ENCODE data around the gene UBE2D2. TPM values are rescaled to one million over a fixed set of nuclear protein-coding genes. Genes with fewer than 3 reads are reported as not detected.
A peak's percentile ranks its signal among the peaks of the same experiment; 100 is the strongest.

Gene UBE2D2
- total and polyA plus RNA-seq, 2 experiments from 2014 or later: 88.8 to 129 TPM

- peak overlapping the region; percentile 68 for H3K4me2 ChIP-seq (ENCODE audit: unreplicated experiment)
- peaks cover 25% of the 10 kb centered on the region for H3F3A ChIP-seq (ENCODE audit: insufficient read depth)
- no peaks in the 10 kb centered on the region for H3K9me3 ChIP-seq (ENCODE audit: low read depth)
- no peaks in the 10 kb centered on the region for H3K9me2 ChIP-seq (ENCODE audit: insufficient read depth)
- in situ Hi-C loops (cut with MboI): no loop called here
- H3K36me3 ChIP-seq (ENCODE audit: low read depth): no peaks in the 10 kb centered on the region
- H3K27me3 ChIP-seq (replicated peaks; ENCODE audit: insufficient read depth): no peaks in the 10 kb centered on the region
- WGBS, 2 experiments (ENCODE audit: low coverage in 1 of 2, low lambda C conversion rate in 2 of 2, missing lambda C conversion rate in 2 of 2): 0% methylated on average over 3 to 6 of the region's 6 CpGs
- peaks cover 35% of the 10 kb centered on the region for H3K4me1 ChIP-seq (ENCODE audit: insufficient read depth)
- H2AFZ ChIP-seq: no peak overlapping the region
- peaks cover 13% of the 10 kb centered on the region; the same call in 1 of the 2 replicates for H3K79me2 ChIP-seq (ENCODE audit: insufficient read depth)
- peak overlapping the region; percentile 99 for H3K27ac ChIP-seq
- TF ChIP-seq EZH2 (IDR thresholded peaks at IDR 0.05; ENCODE audit: insufficient read depth, poor library complexity, severe bottlenecking): no peak
- no peak for TF ChIP-seq EZH2phosphoT487 (IDR thresholded peaks at IDR 0.05; ENCODE audit: insufficient read depth, low read depth)
- peak; percentile 64 for DNase-seq
- H3K9ac ChIP-seq: peak overlapping the region; percentile 94
- no peaks in the 10 kb centered on the region for H4K20me1 ChIP-seq (ENCODE audit: insufficient read depth)
- H3K4me3 ChIP-seq: peak overlapping the region; percentile 68
Observed at GRCh38 chr5:139636975-139637408, 75.9 kb downstream of the UBE2D2 start.

- Histone ChIP-seq H3F3A (ENCODE audit: insufficient read depth) (peaks cover 23% of the 10 kb centered on the region), H3K27me3 (replicated peaks; ENCODE audit: insufficient read depth) (no peaks in the 10 kb centered on the region), H3K4me1 (ENCODE audit: insufficient read depth) (peaks cover 35% of the 10 kb centered on the region), H3K4me2 (ENCODE audit: unreplicated experiment) (peak overlapping the region; percentile 68), H3K36me3 (ENCODE audit: low read depth) (no peaks in the 10 kb centered on the region), H3K27ac (peak overlapping the region; percentile 99), H3K9me3 (ENCODE audit: low read depth) (no peaks in the 10 kb centered on the region), H2AFZ (peak overlapping the region; percentile 65), H3K79me2 (ENCODE audit: insufficient read depth) (peaks cover 13% of the 10 kb centered on the region; the same call in 1 of the 2 replicates), H3K4me3 (peak overlapping the region; percentile 68), H4K20me1 (ENCODE audit: insufficient read depth) (no peaks in the 10 kb centered on the region), H3K9ac (peak overlapping the region; percentile 94), H3K9me2 (ENCODE audit: insufficient read depth) (no peaks in the 10 kb centered on the region)
- DNase-seq: peak; percentile 93
- TF ChIP-seq EZH2phosphoT487 (IDR thresholded peaks at IDR 0.05; ENCODE audit: insufficient read depth, low read depth) (no peak), EZH2 (IDR thresholded peaks at IDR 0.05; ENCODE audit: insufficient read depth, poor library complexity, severe bottlenecking) (no peak)
- in situ Hi-C loops (cut with MboI): no loop called here
- WGBS, 2 experiments (ENCODE audit: low coverage in 1 of 2, low lambda C conversion rate in 2 of 2, missing lambda C conversion rate in 2 of 2): 0 to 2% methylated on average over 41 to 46 of the region's 62 CpGs
Observed at GRCh38 chr5:139637438-139638089, 76.4 kb downstream of the UBE2D2 start.

GRCh38 chr5:139638090-139638735 lies 77.1 kb downstream of the UBE2D2 start:
- peaks cover 35% of the 10 kb centered on the region for H3K4me1 ChIP-seq (ENCODE audit: insufficient read depth)
- H3K27me3 ChIP-seq (replicated peaks; ENCODE audit: insufficient read depth): no peaks in the 10 kb centered on the region
- no peaks in the 10 kb centered on the region for H3K9me3 ChIP-seq (ENCODE audit: low read depth)
- peak overlapping the region; percentile 68 for H3K4me2 ChIP-seq (ENCODE audit: unreplicated experiment)
- in situ Hi-C loops (cut with MboI): no loop called here
- no peaks in the 10 kb centered on the region for H3K36me3 ChIP-seq (ENCODE audit: low read depth)
- no peaks in the 10 kb centered on the region for H3K9me2 ChIP-seq (ENCODE audit: insufficient read depth)
- WGBS, 2 experiments (ENCODE audit: low coverage in 1 of 2, low lambda C conversion rate in 2 of 2, missing lambda C conversion rate in 2 of 2): 3 to 5% methylated on average over 22 to 23 of the region's 23 CpGs
- H3K27ac ChIP-seq: peak overlapping the region; percentile 99
- peak overlapping the region; percentile 94 for H3K9ac ChIP-seq
- TF ChIP-seq EZH2 (IDR thresholded peaks at IDR 0.05; ENCODE audit: insufficient read depth, poor library complexity, severe bottlenecking): no peak
- TF ChIP-seq EZH2phosphoT487 (IDR thresholded peaks at IDR 0.05; ENCODE audit: insufficient read depth, low read depth): no peak
- peak overlapping the region; percentile 68 for H3K4me3 ChIP-seq
- peak overlapping the region; percentile 65 for H2AFZ ChIP-seq
- DNase-seq: peak; percentile 92
- H4K20me1 ChIP-seq (ENCODE audit: insufficient read depth): no peaks in the 10 kb centered on the region
- peaks cover 13% of the 10 kb centered on the region; the same call in 1 of the 2 replicates for H3K79me2 ChIP-seq (ENCODE audit: insufficient read depth)
- peaks cover 23% of the 10 kb centered on the region for H3F3A ChIP-seq (ENCODE audit: insufficient read depth)

- 65 to 66% methylated on average over 12 of the region's 12 CpGs for WGBS, 2 experiments (ENCODE audit: low coverage in 1 of 2, low lambda C conversion rate in 2 of 2, missing lambda C conversion rate in 2 of 2)
- H3K9ac ChIP-seq: peak overlapping the region; percentile 94
- peak overlapping the region; percentile 68 for H3K4me2 ChIP-seq (ENCODE audit: unreplicated experiment)
- peaks cover 35% of the 10 kb centered on the region for H3K4me1 ChIP-seq (ENCODE audit: insufficient read depth)
- no peaks in the 10 kb centered on the region for H3K9me2 ChIP-seq (ENCODE audit: insufficient read depth)
- in situ Hi-C loops (cut with MboI): no loop called here
- no peaks in the 10 kb centered on the region for H4K20me1 ChIP-seq (ENCODE audit: insufficient read depth)
- no peak overlapping the region; the same call in 1 of the 2 replicates for H2AFZ ChIP-seq
- peaks cover 8% of the 10 kb centered on the region; the same call in 1 of the 2 replicates for H3K79me2 ChIP-seq (ENCODE audit: insufficient read depth)
- H3K27ac ChIP-seq: peak overlapping the region; percentile 99
- no peaks in the 10 kb centered on the region for H3K27me3 ChIP-seq (replicated peaks; ENCODE audit: insufficient read depth)
- H3F3A ChIP-seq (ENCODE audit: insufficient read depth): peaks cover 23% of the 10 kb centered on the region
- DNase-seq: no peak
- no peak for TF ChIP-seq EZH2phosphoT487 (IDR thresholded peaks at IDR 0.05; ENCODE audit: insufficient read depth, low read depth)
- no peak for TF ChIP-seq EZH2 (IDR thresholded peaks at IDR 0.05; ENCODE audit: insufficient read depth, poor library complexity, severe bottlenecking)
- H3K9me3 ChIP-seq (ENCODE audit: low read depth): no peaks in the 10 kb centered on the region
- no peak overlapping the region for H3K4me3 ChIP-seq
- no peaks in the 10 kb centered on the region for H3K36me3 ChIP-seq (ENCODE audit: low read depth)
Observed at GRCh38 chr5:139638736-139639618, 77.8 kb downstream of the UBE2D2 start.

Measured in GM23248 (cell line).